H1 (cell line): Measurements from ENCODE around the gene CDH12.

ENCODE experiments used
- CBX8 ChIP-seq: fragments of 300-800, 300-1000 bp; sonication (generic); IDR thresholded peaks from 2 replicates; pipeline ENCODE4 v1.7.1; 2016; ENCODE audit warnings: low read depth, low read length, borderline replicate concordance
- CHD2 ChIP-seq: IDR thresholded peaks from 2 replicates; pipeline ENCODE4 v1.6.1; 2012; ENCODE audit warnings: low read length, improper control_type of control experiment
- CREB1 ChIP-seq: IDR thresholded peaks from 2 replicates; pipeline ENCODE4 v1.6.1; 2012; ENCODE audit warnings: inconsistent platforms
- CTCF ChIP-seq, 3 experiments: IDR thresholded peaks; 1 replicate in 2 of 3; 2 replicates in 1 of 3; pipeline versions ENCODE4 v1.5.1 to v1.6.1; 2011; ENCODE audit warnings: low read length in 3 of 3, mild to moderate bottlenecking in 3 of 3, inconsistent platforms in 2 of 3, low read depth in 1 of 3, moderate library complexity in 1 of 3; ENCODE audit not compliant: insufficient read depth in 1 of 3; ENCODE audit errors: control extremely low read depth in 1 of 3
- HDAC6 ChIP-seq: IDR thresholded peaks from one replicate; pipeline ENCODE4 v1.7.1; 2012; ENCODE audit warnings: low read depth, mild to moderate bottlenecking, inconsistent platforms, low read length, moderate library complexity
- JUND ChIP-seq: IDR thresholded peaks from 2 replicates; pipeline ENCODE4 v1.6.1; 2011; ENCODE audit warnings: mild to moderate bottlenecking, improper control_type of control experiment, low read length
- KDM1A ChIP-seq: fragments of 200-600, 300-600 bp; sonication (generic); IDR thresholded peaks from 2 replicates; pipeline ENCODE4 v1.7.1; 2016; ENCODE audit warnings: mild to moderate bottlenecking, low read length, borderline replicate concordance
- MAX ChIP-seq: IDR thresholded peaks from 2 replicates; pipeline ENCODE4 v1.6.1; 2012; ENCODE audit warnings: inconsistent platforms
- POLR2A ChIP-seq, 2 experiments: IDR thresholded peaks; 1 replicate in 1 of 2; 2 replicates in 1 of 2; pipeline ENCODE4 v1.6.1; 2011; ENCODE audit warnings: low read depth in 2 of 2, low read length in 2 of 2, mild to moderate bottlenecking in 2 of 2; ENCODE audit errors: control extremely low read depth in 1 of 2
- POLR2AphosphoS5 ChIP-seq: IDR thresholded peaks from 2 replicates; pipeline ENCODE4 v1.6.1; 2011; ENCODE audit warnings: low read depth, low read length
- RFX5 ChIP-seq: IDR thresholded peaks from 2 replicates; pipeline ENCODE4 v1.6.1; 2011; ENCODE audit warnings: low read depth, low read length, improper control_type of control experiment, borderline replicate concordance
- RXRA ChIP-seq: IDR thresholded peaks from 2 replicates; pipeline ENCODE4 v1.6.1; 2011; ENCODE audit warnings: low read depth, mild to moderate bottlenecking, low read length, moderate library complexity; ENCODE audit not compliant: insufficient read depth
- TCF12 ChIP-seq: IDR thresholded peaks from 2 replicates; pipeline ENCODE4 v1.6.1; 2011; ENCODE audit warnings: low read depth, mild to moderate bottlenecking, low read length

GRCh38 chr5:22496666-22497065, 356.5 kb downstream of the CDH12 start:
- no peak for TF ChIP-seq CTCF (IDR thresholded peaks at IDR 0.05; ENCODE audit: control extremely low read depth in 1 of 3, insufficient read depth in 1 of 3, low read depth in 1 of 3, low read length in 3 of 3)
- no peak for TF ChIP-seq CBX8
- no peak for TF ChIP-seq HDAC6
- TF ChIP-seq RXRA = no peak
- no peak for TF ChIP-seq POLR2AphosphoS5
- no peak for TF ChIP-seq CHD2
- TF ChIP-seq MAX = no peak
- TF ChIP-seq RFX5 = no peak
- no peak for TF ChIP-seq CREB1
- TF ChIP-seq KDM1A = no peak
- no peak for TF ChIP-seq JUND
- TF ChIP-seq TCF12 = no peak
- no peak for TF ChIP-seq POLR2A (IDR thresholded peaks at IDR 0.05; ENCODE audit: control extremely low read depth in 1 of 2, low read depth in 2 of 2, low read length in 2 of 2)
